WTC11 (cell line): Measurements from ENCODE around the gene MGAT3. TPM values are rescaled to one million over a fixed set of nuclear protein-coding genes. Genes with fewer than 3 reads are reported as not detected.

Experiments used
- ATAC-seq: fragments of 200-7000 bp; cut with Tn5 transposase; 2 replicates; pipeline ENCODE4 v1.10.0; 2021; ENCODE audit warnings: mild to moderate bottlenecking, moderate library complexity
- CTCF ChIA-PET: fragments of 300-600 bp; sonication (Branson Sonifier 250); formaldehyde crosslinking; loops from one replicate; lab custom pipeline; 2021; ENCODE audit warnings: antibody characterized with exemption; lab: Charles Lee
- POLR2A ChIA-PET: fragments of 350-600 bp; sonication (Branson Sonifier 250); formaldehyde crosslinking; loops from one replicate; lab custom pipeline; 2021; ENCODE audit warnings: antibody characterized with exemption; lab: Charles Lee
- DNase-seq: peaks from one replicate; pipeline ENCODE4 v3.0.0; 2021; ENCODE audit warnings: low spot score
- H3K27ac Mint-ChIP-seq: 2 replicates; pipeline ENCODE4 v1.8.0; 2021; ENCODE audit warnings: mixed read lengths
- H3K27me3 Mint-ChIP-seq: 2 replicates; pipeline ENCODE4 v1.8.0; 2021; ENCODE audit warnings: low read depth, mild to moderate bottlenecking, moderate library complexity, mixed read lengths
- H3K36me3 Mint-ChIP-seq: 2 replicates; pipeline ENCODE4 v1.8.0; 2021; ENCODE audit warnings: mixed read lengths
- H3K4me1 Mint-ChIP-seq: 2 replicates; pipeline ENCODE4 v1.8.0; 2022; ENCODE audit warnings: mixed read lengths
- H3K4me3 Mint-ChIP-seq: 2 replicates; pipeline ENCODE4 v1.8.0; 2021; ENCODE audit warnings: mild to moderate bottlenecking, moderate library complexity, mixed read lengths
- H3K9me3 Mint-ChIP-seq: 2 replicates; pipeline ENCODE4 v1.8.0; 2021; ENCODE audit warnings: mixed read lengths
- FOXK1 ChIP-seq: sonication (generic); formaldehyde crosslinking; IDR thresholded peaks from 2 replicates; pipeline ENCODE4 v1.8.0; 2022; ENCODE audit warnings: mild to moderate bottlenecking, moderate library complexity, missing genetic modification reagents
- GRHL2 ChIP-seq: fragments of 250-450 bp; sonication (Bioruptor Pico); IDR thresholded peaks from 2 replicates; pipeline ENCODE4 v1.8.0; 2022; ENCODE audit warnings: mild to moderate bottlenecking, moderate library complexity; ENCODE audit not compliant: insufficient replicate concordance, severe bottlenecking
- IRF2 ChIP-seq: sonication (generic); formaldehyde crosslinking; IDR thresholded peaks from 2 replicates; pipeline ENCODE4 v1.8.0; 2022; ENCODE audit warnings: low read depth, missing genetic modification reagents, borderline replicate concordance
- MXD4 ChIP-seq: fragments of 250-450 bp; sonication (Bioruptor Pico); IDR thresholded peaks from 2 replicates; pipeline ENCODE4 v1.8.0; 2021; ENCODE audit warnings: mild to moderate bottlenecking, moderate library complexity, borderline replicate concordance
- PRRX2 ChIP-seq: fragments of 250-450 bp; sonication (Bioruptor Pico); IDR thresholded peaks from 2 replicates; pipeline ENCODE4 v1.8.0; 2021; ENCODE audit warnings: mild to moderate bottlenecking
- SOX15 ChIP-seq: fragments of 250-450 bp; sonication (Bioruptor Pico); IDR thresholded peaks from 2 replicates; pipeline ENCODE4 v1.9.0; 2021; ENCODE audit warnings: mild to moderate bottlenecking
- ZBTB21 ChIP-seq: sonication (generic); formaldehyde crosslinking; IDR thresholded peaks from 2 replicates; pipeline ENCODE4 v1.8.1; 2023; ENCODE audit warnings: mild to moderate bottlenecking, missing genetic modification reagents, borderline replicate concordance
- ZNF219 ChIP-seq: sonication (generic); formaldehyde crosslinking; IDR thresholded peaks from 2 replicates; pipeline ENCODE4 v1.8.0; 2023; ENCODE audit warnings: missing genetic modification reagents, mild to moderate bottlenecking, borderline replicate concordance
- ZNF317 ChIP-seq: sonication (generic); formaldehyde crosslinking; IDR thresholded peaks from 2 replicates; pipeline ENCODE4 v1.8.1; 2023; ENCODE audit warnings: low read depth, mild to moderate bottlenecking, moderate library complexity, missing genetic modification reagents, borderline replicate concordance
- total RNA-seq: library from RNA; stranded (reverse); gene quantifications from 3 replicates; pipeline ENCODE4 v1.2.3, GENCODE V29; 2021
- TF ChIP-seq, protein P1 (sequence below): fragments of 250-450 bp; sonication (Bioruptor Pico); IDR thresholded peaks from 2 replicates; pipeline ENCODE4 v1.9.0; 2021; ENCODE audit warnings: mild to moderate bottlenecking, borderline replicate concordance
- TF ChIP-seq, protein P2 (sequence below): fragments of 250-450 bp; sonication (Bioruptor Pico); IDR thresholded peaks from 2 replicates; pipeline ENCODE4 v2.1.2; 2022; ENCODE audit warnings: mild to moderate bottlenecking, moderate library complexity
- TF ChIP-seq, protein P3 (sequence below): sonication (generic); formaldehyde crosslinking; IDR thresholded peaks from 2 replicates; pipeline ENCODE4 v1.8.1; 2023; ENCODE audit warnings: mild to moderate bottlenecking, missing genetic modification reagents, borderline replicate concordance
- TF ChIP-seq, protein P4 (sequence below): sonication (generic); formaldehyde crosslinking; IDR thresholded peaks from 2 replicates; pipeline ENCODE4 v1.8.1; 2023; ENCODE audit warnings: mild to moderate bottlenecking, missing genetic modification reagents, moderate library complexity
- TF ChIP-seq, protein P5 (sequence below): fragments of 250-450 bp; sonication (Bioruptor Pico); IDR thresholded peaks from 2 replicates; pipeline ENCODE4 v1.9.0; 2021; ENCODE audit warnings: mild to moderate bottlenecking
- TF ChIP-seq, protein P6 (sequence below): fragments of 250-450 bp; sonication (Bioruptor Pico); conservative IDR thresholded peaks from 2 replicates; pipeline ENCODE4 v1.9.0; 2021; ENCODE audit warnings: mild to moderate bottlenecking
- TF ChIP-seq, protein P7 (sequence below): sonication (generic); formaldehyde crosslinking; IDR thresholded peaks from 2 replicates; pipeline ENCODE4 v1.8.1; 2023; ENCODE audit warnings: mild to moderate bottlenecking, missing genetic modification reagents, moderate library complexity

MGAT3 gene
- total RNA-seq, 1 experiment from 2014 or later = 11.4 TPM

DNA sequence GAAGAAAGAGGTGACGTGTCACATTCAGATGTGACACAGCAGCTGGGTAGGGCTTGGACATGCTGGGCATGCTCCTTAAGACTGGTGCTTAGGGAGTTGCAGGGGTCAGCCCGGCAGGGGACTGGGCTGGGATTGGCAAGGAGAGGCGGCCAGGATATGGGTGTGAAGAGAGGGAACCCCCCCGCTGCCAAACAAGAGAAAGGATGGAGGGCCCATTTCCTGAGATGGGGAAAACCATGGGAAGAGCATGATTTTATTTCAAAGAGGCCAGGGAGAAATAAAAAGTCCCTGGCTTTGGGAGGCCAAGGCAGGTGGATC is 68.8 kb downstream of the MGAT3 start (continued):
- no peak for TF ChIP-seq GRHL2 (CRISPR knock-in tag)
- TF ChIP-seq, all 79 proteins: peak for 1

DNA sequence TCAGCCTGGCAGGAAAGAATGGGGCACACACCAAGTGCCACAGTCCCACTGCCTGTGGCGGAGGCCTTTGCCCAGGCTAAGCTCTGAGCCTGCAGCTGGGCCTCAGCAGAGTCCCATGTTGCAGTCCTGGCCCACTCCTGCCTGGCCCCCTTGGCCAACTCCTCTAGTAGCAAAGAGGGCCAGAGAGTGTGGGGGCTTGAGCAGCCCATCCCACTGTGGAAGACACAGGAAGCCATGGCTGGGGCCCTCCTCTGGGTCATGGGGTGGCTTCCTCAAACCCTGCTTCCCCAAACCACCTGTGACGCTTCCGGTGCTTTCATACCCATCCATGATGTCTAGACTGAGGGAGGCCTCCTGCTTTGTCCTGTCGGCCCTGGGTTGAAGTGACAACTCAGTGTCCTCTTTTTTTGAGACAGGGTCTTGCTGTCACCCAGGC is 69.9 kb downstream of the MGAT3 start:
- no peak overlapping the region for H3K4me3 Mint-ChIP-seq
- H3K27me3 Mint-ChIP-seq = no peaks in the 10 kb centered on the region
- POLR2A ChIA-PET = interaction anchor here (0.6 to 1.0 kb wide), 4 partner anchors 24 to 135 kb away, joined by 3 to 5 read pairs (median 4); partner anchors contain the start of gene MIEF1

DNA sequence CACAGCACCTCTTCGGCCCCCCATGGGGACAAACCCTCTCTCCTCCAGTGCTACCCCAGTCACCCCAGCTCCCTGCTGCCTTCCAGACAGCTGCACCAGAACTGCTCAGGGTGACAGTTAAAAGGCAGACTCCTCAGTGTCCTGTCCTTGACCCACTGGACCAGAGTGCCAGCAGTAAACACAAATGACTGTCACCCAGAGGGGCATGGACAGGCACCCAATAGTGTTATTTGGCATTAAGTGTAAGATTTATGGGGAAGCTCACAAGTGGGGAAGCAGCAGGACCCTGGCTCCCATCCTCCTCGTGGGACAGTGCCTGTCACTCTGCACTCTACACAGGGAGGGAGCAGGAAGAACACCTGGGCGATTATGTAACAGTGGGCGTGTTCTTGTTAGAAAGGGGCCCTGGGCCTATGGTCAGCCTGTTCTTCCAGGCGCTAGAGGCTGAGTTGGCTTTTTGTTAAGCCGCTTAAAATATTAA is 70.7 kb downstream of the MGAT3 start:
- peaks cover 38% of the 10 kb centered on the region for H3K36me3 Mint-ChIP-seq
- peak overlapping the region; percentile 44; the same call in 1 of the 2 replicates for H3K27ac Mint-ChIP-seq
- ChIA-PET CTCF (interaction anchor here (1.3 kb wide), 1 partner anchor 10 kb away, joined by 5 read pairs; no protein-coding TSS in a partner anchor), POLR2A (no interaction called here)
- no peak overlapping the region for H3K4me3 Mint-ChIP-seq
- no peaks in the 10 kb centered on the region for H3K27me3 Mint-ChIP-seq
- TF ChIP-seq, protein P1, sequence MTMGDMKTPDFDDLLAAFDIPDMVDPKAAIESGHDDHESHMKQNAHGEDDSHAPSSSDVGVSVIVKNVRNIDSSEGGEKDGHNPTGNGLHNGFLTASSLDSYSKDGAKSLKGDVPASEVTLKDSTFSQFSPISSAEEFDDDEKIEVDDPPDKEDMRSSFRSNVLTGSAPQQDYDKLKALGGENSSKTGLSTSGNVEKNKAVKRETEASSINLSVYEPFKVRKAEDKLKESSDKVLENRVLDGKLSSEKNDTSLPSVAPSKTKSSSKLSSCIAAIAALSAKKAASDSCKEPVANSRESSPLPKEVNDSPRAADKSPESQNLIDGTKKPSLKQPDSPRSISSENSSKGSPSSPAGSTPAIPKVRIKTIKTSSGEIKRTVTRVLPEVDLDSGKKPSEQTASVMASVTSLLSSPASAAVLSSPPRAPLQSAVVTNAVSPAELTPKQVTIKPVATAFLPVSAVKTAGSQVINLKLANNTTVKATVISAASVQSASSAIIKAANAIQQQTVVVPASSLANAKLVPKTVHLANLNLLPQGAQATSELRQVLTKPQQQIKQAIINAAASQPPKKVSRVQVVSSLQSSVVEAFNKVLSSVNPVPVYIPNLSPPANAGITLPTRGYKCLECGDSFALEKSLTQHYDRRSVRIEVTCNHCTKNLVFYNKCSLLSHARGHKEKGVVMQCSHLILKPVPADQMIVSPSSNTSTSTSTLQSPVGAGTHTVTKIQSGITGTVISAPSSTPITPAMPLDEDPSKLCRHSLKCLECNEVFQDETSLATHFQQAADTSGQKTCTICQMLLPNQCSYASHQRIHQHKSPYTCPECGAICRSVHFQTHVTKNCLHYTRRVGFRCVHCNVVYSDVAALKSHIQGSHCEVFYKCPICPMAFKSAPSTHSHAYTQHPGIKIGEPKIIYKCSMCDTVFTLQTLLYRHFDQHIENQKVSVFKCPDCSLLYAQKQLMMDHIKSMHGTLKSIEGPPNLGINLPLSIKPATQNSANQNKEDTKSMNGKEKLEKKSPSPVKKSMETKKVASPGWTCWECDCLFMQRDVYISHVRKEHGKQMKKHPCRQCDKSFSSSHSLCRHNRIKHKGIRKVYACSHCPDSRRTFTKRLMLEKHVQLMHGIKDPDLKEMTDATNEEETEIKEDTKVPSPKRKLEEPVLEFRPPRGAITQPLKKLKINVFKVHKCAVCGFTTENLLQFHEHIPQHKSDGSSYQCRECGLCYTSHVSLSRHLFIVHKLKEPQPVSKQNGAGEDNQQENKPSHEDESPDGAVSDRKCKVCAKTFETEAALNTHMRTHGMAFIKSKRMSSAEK = no peak
- TF ChIP-seq PRRX2 (CRISPR knock-in tag) (no peak), ZBTB21 (no peak), FOXK1 (CRISPR knock-in tag) (no peak), SOX15 (CRISPR knock-in tag) (no peak), MXD4 (CRISPR knock-in tag) (no peak), ZNF317 (CRISPR knock-in tag) (no peak), ZNF219 (CRISPR knock-in tag) (no peak), IRF2 (CRISPR knock-in tag) (no peak)
- TF ChIP-seq, protein P2, sequence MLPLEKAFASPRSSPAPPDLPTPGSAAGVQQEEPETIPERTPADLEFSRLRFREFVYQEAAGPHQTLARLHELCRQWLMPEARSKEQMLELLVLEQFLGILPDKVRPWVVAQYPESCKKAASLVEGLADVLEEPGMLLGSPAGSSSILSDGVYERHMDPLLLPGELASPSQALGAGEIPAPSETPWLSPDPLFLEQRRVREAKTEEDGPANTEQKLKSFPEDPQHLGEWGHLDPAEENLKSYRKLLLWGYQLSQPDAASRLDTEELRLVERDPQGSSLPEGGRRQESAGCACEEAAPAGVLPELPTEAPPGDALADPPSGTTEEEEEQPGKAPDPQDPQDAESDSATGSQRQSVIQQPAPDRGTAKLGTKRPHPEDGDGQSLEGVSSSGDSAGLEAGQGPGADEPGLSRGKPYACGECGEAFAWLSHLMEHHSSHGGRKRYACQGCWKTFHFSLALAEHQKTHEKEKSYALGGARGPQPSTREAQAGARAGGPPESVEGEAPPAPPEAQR (CRISPR knock-in tag) = no peak
- TF ChIP-seq, protein P3, sequence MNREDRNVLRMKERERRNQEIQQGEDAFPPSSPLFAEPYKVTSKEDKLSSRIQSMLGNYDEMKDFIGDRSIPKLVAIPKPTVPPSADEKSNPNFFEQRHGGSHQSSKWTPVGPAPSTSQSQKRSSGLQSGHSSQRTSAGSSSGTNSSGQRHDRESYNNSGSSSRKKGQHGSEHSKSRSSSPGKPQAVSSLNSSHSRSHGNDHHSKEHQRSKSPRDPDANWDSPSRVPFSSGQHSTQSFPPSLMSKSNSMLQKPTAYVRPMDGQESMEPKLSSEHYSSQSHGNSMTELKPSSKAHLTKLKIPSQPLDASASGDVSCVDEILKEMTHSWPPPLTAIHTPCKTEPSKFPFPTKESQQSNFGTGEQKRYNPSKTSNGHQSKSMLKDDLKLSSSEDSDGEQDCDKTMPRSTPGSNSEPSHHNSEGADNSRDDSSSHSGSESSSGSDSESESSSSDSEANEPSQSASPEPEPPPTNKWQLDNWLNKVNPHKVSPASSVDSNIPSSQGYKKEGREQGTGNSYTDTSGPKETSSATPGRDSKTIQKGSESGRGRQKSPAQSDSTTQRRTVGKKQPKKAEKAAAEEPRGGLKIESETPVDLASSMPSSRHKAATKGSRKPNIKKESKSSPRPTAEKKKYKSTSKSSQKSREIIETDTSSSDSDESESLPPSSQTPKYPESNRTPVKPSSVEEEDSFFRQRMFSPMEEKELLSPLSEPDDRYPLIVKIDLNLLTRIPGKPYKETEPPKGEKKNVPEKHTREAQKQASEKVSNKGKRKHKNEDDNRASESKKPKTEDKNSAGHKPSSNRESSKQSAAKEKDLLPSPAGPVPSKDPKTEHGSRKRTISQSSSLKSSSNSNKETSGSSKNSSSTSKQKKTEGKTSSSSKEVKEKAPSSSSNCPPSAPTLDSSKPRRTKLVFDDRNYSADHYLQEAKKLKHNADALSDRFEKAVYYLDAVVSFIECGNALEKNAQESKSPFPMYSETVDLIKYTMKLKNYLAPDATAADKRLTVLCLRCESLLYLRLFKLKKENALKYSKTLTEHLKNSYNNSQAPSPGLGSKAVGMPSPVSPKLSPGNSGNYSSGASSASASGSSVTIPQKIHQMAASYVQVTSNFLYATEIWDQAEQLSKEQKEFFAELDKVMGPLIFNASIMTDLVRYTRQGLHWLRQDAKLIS (CRISPR knock-in tag) = no peak
- TF ChIP-seq, protein P4, sequence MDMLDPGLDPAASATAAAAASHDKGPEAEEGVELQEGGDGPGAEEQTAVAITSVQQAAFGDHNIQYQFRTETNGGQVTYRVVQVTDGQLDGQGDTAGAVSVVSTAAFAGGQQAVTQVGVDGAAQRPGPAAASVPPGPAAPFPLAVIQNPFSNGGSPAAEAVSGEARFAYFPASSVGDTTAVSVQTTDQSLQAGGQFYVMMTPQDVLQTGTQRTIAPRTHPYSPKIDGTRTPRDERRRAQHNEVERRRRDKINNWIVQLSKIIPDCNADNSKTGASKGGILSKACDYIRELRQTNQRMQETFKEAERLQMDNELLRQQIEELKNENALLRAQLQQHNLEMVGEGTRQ (CRISPR knock-in tag) = no peak
- TF ChIP-seq, protein P5, sequence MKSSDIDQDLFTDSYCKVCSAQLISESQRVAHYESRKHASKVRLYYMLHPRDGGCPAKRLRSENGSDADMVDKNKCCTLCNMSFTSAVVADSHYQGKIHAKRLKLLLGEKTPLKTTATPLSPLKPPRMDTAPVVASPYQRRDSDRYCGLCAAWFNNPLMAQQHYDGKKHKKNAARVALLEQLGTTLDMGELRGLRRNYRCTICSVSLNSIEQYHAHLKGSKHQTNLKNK (CRISPR knock-in tag) = no peak
- ATAC-seq (no peak), DNase-seq (no peak)
- no peaks in the 10 kb centered on the region for H3K9me3 Mint-ChIP-seq
- peaks cover 68% of the 10 kb centered on the region for H3K4me1 Mint-ChIP-seq

More for the DNA sequence above, 69.9 kb downstream of the MGAT3 start:
- CTCF ChIA-PET = interaction anchor here (0.9 to 4.7 kb wide), 4 partner anchors 9 to 183 kb away, joined by 3 to 21 read pairs (median 4); no protein-coding TSS in a partner anchor
- TF ChIP-seq, protein P6, sequence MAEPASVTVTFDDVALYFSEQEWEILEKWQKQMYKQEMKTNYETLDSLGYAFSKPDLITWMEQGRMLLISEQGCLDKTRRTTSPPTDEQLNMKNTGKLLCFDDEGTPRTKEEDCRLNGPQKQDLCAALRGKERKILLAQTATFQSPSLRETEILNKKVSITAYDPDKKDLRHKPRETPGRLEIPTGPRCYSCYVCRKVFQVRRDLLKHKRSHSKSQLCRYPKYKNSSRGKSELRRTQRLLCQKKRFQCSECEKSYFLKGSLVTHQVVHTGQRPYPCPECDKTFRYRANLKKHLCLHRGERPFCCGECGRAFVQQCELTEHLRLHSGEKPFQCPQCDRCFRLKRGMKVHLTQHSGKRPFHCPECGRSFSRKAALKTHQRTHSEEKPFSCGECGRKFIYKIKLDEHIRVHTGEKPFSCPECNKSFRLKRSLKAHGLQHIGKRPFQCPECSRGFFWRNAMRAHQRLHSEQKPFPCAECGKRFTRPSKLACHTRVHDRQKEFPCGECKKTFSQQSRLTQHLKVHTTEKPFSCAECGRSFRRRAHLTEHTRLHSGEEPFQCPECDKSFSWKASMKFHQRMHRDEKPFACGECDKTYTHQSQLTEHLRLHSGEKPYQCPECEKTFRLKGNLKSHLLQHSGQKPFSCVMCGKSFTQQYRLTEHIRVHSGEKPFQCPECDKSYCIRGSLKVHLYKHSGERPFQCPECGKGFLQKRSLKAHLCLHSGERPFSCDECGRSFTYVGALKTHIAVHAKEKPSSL (CRISPR knock-in tag) = 0 out of 2 replicates have a peak, but pooled peaks have one; percentile 25
- TF ChIP-seq, protein P7, sequence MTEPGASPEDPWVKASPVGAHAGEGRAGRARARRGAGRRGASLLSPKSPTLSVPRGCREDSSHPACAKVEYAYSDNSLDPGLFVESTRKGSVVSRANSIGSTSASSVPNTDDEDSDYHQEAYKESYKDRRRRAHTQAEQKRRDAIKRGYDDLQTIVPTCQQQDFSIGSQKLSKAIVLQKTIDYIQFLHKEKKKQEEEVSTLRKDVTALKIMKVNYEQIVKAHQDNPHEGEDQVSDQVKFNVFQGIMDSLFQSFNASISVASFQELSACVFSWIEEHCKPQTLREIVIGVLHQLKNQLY (CRISPR knock-in tag) = no peak
- DNase-seq (no peak), ATAC-seq (peak; percentile 2)
- Mint-ChIP-seq H3K9me3 (no peaks in the 10 kb centered on the region), H3K27ac (0 out of 2 replicates have a peak overlapping the region, but pooled peaks have one; percentile 11), H3K4me1 (peaks cover 72% of the 10 kb centered on the region), H3K36me3 (peaks cover 42% of the 10 kb centered on the region)
